ENCODE results near the gene FSIP1. TPM values are rescaled to one million over a fixed set of nuclear protein-coding genes. Genes with fewer than 3 reads are reported as not detected.

FSIP1 gene
- polyA plus RNA-seq, 2 of the 4 experiments (the other 2 are of a cell fraction) = 0.71 to 0.93 TPM

DNA sequence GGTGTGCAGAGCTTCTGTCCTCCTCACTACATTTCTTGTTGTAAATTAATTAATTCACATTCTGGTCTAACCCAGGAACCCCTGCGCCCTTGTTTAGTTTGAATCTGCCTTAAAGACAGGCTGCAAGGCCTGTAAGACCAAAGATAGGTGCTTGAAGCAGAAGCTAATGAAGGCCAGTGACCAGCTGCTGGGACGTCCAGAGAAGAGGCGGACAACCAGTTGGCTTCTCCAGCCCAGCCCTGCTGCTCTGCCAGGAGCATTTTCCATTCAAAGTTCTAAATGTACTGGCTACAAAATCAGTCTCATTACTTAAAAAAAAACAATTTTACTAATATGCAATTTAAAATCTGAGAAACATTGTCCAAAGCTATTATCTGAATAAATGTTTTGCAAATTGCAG is 43.6 kb downstream of the FSIP1 start (continued):
- TF ChIP-seq, protein P1, sequence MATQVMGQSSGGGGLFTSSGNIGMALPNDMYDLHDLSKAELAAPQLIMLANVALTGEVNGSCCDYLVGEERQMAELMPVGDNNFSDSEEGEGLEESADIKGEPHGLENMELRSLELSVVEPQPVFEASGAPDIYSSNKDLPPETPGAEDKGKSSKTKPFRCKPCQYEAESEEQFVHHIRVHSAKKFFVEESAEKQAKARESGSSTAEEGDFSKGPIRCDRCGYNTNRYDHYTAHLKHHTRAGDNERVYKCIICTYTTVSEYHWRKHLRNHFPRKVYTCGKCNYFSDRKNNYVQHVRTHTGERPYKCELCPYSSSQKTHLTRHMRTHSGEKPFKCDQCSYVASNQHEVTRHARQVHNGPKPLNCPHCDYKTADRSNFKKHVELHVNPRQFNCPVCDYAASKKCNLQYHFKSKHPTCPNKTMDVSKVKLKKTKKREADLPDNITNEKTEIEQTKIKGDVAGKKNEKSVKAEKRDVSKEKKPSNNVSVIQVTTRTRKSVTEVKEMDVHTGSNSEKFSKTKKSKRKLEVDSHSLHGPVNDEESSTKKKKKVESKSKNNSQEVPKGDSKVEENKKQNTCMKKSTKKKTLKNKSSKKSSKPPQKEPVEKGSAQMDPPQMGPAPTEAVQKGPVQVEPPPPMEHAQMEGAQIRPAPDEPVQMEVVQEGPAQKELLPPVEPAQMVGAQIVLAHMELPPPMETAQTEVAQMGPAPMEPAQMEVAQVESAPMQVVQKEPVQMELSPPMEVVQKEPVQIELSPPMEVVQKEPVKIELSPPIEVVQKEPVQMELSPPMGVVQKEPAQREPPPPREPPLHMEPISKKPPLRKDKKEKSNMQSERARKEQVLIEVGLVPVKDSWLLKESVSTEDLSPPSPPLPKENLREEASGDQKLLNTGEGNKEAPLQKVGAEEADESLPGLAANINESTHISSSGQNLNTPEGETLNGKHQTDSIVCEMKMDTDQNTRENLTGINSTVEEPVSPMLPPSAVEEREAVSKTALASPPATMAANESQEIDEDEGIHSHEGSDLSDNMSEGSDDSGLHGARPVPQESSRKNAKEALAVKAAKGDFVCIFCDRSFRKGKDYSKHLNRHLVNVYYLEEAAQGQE (IDR thresholded peaks at IDR 0.05) = no peak
- TF ChIP-seq HDAC2 (IDR thresholded peaks at IDR 0.05) (no peak), CBX8 (IDR thresholded peaks at IDR 0.05) (no peak), ZFP36 (IDR thresholded peaks at IDR 0.05; ENCODE audit: borderline replicate concordance, partially characterized antibody) (no peak), HOXB5 (CRISPR knock-in tag; IDR thresholded peaks at IDR 0.05) (no peak)
- TF ChIP-seq, protein P2, sequence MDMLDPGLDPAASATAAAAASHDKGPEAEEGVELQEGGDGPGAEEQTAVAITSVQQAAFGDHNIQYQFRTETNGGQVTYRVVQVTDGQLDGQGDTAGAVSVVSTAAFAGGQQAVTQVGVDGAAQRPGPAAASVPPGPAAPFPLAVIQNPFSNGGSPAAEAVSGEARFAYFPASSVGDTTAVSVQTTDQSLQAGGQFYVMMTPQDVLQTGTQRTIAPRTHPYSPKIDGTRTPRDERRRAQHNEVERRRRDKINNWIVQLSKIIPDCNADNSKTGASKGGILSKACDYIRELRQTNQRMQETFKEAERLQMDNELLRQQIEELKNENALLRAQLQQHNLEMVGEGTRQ (IDR thresholded peaks at IDR 0.05) = no peak

DNA sequence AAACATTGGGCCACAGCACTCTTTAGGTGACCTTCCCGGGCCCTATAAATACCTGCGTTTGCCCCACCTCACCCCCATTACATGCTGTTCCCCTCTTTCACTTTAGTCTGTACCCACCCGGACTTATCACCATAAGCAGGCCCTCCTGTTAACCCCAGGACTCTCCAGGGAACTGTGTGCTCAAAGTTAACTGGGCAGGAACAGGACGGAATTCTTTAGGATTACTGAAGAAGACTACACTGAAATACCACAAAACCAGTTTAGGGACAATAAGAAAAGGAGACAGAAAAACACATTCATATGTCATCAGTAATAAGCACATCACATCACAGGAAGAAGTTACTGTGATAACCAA is 45.5 kb downstream of the FSIP1 start:
- no peak for TF ChIP-seq HEYL (CRISPR knock-in tag; IDR thresholded peaks at IDR 0.05)
- no peak for TF ChIP-seq RAD21 (conservative IDR thresholded peaks at IDR 0.05 in 1 of 2, IDR thresholded peaks at IDR 0.05 in 1 of 2)
- TF ChIP-seq PHF8 (IDR thresholded peaks at IDR 0.05; ENCODE audit: borderline replicate concordance, low read depth) = no peak
- TF ChIP-seq, protein P3, sequence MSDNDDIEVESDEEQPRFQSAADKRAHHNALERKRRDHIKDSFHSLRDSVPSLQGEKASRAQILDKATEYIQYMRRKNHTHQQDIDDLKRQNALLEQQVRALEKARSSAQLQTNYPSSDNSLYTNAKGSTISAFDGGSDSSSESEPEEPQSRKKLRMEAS (IDR thresholded peaks at IDR 0.05) = no peak
- no peak for TF ChIP-seq ZC3H11A (IDR thresholded peaks at IDR 0.05)
- no peak for TF ChIP-seq ZFP36 (IDR thresholded peaks at IDR 0.05; ENCODE audit: borderline replicate concordance, partially characterized antibody)
- TF ChIP-seq JUN (IDR thresholded peaks at IDR 0.05) = no peak
- TF ChIP-seq, protein P4, sequence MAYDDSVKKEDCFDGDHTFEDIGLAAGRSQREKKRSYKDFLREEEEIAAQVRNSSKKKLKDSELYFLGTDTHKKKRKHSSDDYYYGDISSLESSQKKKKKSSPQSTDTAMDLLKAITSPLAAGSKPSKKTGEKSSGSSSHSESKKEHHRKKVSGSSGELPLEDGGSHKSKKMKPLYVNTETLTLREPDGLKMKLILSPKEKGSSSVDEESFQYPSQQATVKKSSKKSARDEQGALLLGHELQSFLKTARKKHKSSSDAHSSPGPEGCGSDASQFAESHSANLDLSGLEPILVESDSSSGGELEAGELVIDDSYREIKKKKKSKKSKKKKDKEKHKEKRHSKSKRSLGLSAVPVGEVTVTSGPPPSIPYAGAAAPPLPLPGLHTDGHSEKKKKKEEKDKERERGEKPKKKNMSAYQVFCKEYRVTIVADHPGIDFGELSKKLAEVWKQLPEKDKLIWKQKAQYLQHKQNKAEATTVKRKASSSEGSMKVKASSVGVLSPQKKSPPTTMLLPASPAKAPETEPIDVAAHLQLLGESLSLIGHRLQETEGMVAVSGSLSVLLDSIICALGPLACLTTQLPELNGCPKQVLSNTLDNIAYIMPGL (CRISPR knock-in tag; IDR thresholded peaks at IDR 0.05; ENCODE audit: borderline replicate concordance) = no peak
- TF ChIP-seq, protein P5, sequence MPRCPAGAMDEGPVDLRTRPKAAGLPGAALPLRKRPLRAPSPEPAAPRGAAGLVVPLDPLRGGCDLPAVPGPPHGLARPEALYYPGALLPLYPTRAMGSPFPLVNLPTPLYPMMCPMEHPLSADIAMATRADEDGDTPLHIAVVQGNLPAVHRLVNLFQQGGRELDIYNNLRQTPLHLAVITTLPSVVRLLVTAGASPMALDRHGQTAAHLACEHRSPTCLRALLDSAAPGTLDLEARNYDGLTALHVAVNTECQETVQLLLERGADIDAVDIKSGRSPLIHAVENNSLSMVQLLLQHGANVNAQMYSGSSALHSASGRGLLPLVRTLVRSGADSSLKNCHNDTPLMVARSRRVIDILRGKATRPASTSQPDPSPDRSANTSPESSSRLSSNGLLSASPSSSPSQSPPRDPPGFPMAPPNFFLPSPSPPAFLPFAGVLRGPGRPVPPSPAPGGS (IDR thresholded peaks at IDR 0.05) = no peak
- TF ChIP-seq, protein P1 (IDR thresholded peaks at IDR 0.05) = no peak
- no peak for TF ChIP-seq RCOR1 (IDR thresholded peaks at IDR 0.05; ENCODE audit: low read depth, low read length)
- no peak for TF ChIP-seq MYC (IDR thresholded peaks at IDR 0.05; ENCODE audit: borderline replicate concordance, low read length)
- no peak for TF ChIP-seq BHLHE40 (IDR thresholded peaks at IDR 0.05; ENCODE audit: low read depth, low read length)
- TF ChIP-seq, protein P6, sequence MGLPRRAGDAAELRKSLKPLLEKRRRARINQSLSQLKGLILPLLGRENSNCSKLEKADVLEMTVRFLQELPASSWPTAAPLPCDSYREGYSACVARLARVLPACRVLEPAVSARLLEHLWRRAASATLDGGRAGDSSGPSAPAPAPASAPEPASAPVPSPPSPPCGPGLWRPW (IDR thresholded peaks at IDR 0.05) = no peak
- TF ChIP-seq MAFK (IDR thresholded peaks at IDR 0.05; ENCODE audit: partially characterized antibody) = no peak
- TF ChIP-seq SMC3 (IDR thresholded peaks at IDR 0.05) = no peak
- Histone ChIP-seq H3K4me2 (no peak overlapping the region), H3K4me1 (peaks cover 6% of the 10 kb centered on the region; the same call in 2 of the 3 replicates), H3K9me3 (no peaks in the 10 kb centered on the region), H3K4me3 (no peak overlapping the region), H3K27ac (no peak overlapping the region)
- no peak for ATAC-seq
- no peak for DNase-seq (ENCODE audit: low read depth in 1 of 2, low spot score in 1 of 2)
- POLR2A ChIA-PET = no interaction called here
- FAIRE-seq = no peak
- CTCF ChIA-PET = interaction anchor here (1.8 to 2.3 kb wide), 2 partner anchors 20 to 1029 kb away, joined by 5 to 9 read pairs; no protein-coding TSS in a partner anchor
- 47% methylated on average over 4 of the region's 4 CpGs for WGBS (ENCODE audit: missing lambda C conversion rate)
